Glutamatergic neuron (in vitro differentiated cells): Measurements from ENCODE around the gene NFATC2. TPM values are rescaled to one million over a fixed set of nuclear protein-coding genes. Genes with fewer than 3 reads are reported as not detected.

ENCODE experiments used
- DNase-seq: peaks from one replicate; pipeline ENCODE4 v3.0.0; 2022
- H3K27ac Mint-ChIP-seq: one replicate; pipeline ENCODE4 v1.8.0; 2020; ENCODE audit warnings: mild to moderate bottlenecking, mixed read lengths, inconsistent platforms; ENCODE audit not compliant: unreplicated experiment
- H3K27me3 Mint-ChIP-seq: one replicate; pipeline ENCODE4 v1.8.0; 2020; ENCODE audit warnings: mild to moderate bottlenecking, moderate library complexity, mixed read lengths, inconsistent platforms; ENCODE audit not compliant: unreplicated experiment
- H3K36me3 Mint-ChIP-seq: one replicate; pipeline ENCODE4 v1.8.0; 2020; ENCODE audit warnings: mild to moderate bottlenecking, mixed read lengths, inconsistent platforms; ENCODE audit not compliant: unreplicated experiment
- H3K4me1 Mint-ChIP-seq: one replicate; pipeline ENCODE4 v1.8.0; 2020; ENCODE audit warnings: mild to moderate bottlenecking, low read depth, mixed read lengths, inconsistent platforms; ENCODE audit not compliant: unreplicated experiment
- H3K4me3 Mint-ChIP-seq: one replicate; pipeline ENCODE4 v1.8.0; 2020; ENCODE audit warnings: mild to moderate bottlenecking, mixed read lengths, inconsistent platforms; ENCODE audit not compliant: unreplicated experiment
- H3K9me3 Mint-ChIP-seq: one replicate; pipeline ENCODE4 v1.8.0; 2020; ENCODE audit warnings: mild to moderate bottlenecking, moderate library complexity, mixed read lengths, inconsistent platforms; ENCODE audit not compliant: unreplicated experiment
- CTCF ChIP-seq: fragments of 200-600 bp; sonication (generic); IDR thresholded peaks from one replicate; pipeline ENCODE4 v1.5.0; 2021; ENCODE audit not compliant: partially characterized antibody, unreplicated experiment
- total RNA-seq: library from RNA; stranded (reverse); fragmentation: NEBNext Ultra II Directional; extraction: Animal tissue kit (Norgen Biotek cat#: 25700); gene quantifications from one replicate; pipeline ENCODE4 v1.2.1, GENCODE V29; 2021; ENCODE audit not compliant: unreplicated experiment

Gene NFATC2
- total RNA-seq, 1 donor from 2014 or later = not detected

DNA sequence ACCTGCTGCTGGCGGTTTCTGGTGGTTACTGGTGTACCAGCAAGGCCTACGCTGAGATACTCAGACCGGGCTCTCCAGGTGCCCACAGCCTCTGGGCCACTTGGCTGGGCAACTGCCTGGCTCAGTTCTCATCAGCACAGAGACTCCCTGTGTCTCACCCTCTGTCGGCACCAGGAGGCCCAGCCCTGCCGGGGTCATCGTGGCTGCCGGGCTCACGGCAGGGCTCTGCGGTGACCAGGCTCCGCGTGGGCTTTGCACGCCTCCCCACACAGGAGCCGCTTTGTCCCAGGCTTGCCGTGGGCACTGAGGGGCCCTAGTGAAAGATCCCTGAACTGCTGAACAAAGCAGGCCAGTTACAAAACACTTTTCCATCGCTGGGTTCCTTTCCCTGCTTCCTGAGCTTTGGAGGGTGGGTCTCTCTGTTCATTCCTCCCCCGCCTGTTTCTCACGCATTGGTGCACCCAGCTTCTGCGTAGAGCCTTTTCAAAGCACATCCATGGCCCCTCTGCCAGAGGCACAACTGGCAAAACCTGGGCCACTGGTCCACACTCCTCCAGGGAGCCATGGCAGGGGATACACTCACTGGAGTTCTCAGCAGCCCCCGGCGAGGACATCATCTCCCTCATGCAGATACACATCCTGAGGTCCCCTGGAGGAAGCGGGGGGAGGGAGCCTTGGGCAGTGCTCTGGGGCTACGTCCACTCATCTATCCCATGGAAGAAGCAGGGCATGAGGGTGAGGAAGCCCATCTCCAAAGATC is 117.0 kb downstream of the NFATC2 start:
- peaks cover 2% of the 10 kb centered on the region for H3K27me3 Mint-ChIP-seq
- peaks cover 1% of the 10 kb centered on the region for H3K9me3 Mint-ChIP-seq
- no peak for TF ChIP-seq CTCF
- no peak overlapping the region for H3K27ac Mint-ChIP-seq
- peaks cover 4% of the 10 kb centered on the region for H3K4me1 Mint-ChIP-seq
- no peak for DNase-seq
- no peaks in the 10 kb centered on the region for H3K36me3 Mint-ChIP-seq
- H3K4me3 Mint-ChIP-seq = no peak overlapping the region

- H3K4me3 Mint-ChIP-seq = no peak overlapping the region
- TF ChIP-seq CTCF = no peak
- H3K4me1 Mint-ChIP-seq = no peaks in the 10 kb centered on the region
- no peak overlapping the region for H3K27ac Mint-ChIP-seq
- no peak for DNase-seq
- no peaks in the 10 kb centered on the region for H3K36me3 Mint-ChIP-seq
- peaks cover 2% of the 10 kb centered on the region for H3K27me3 Mint-ChIP-seq
- H3K9me3 Mint-ChIP-seq = peaks cover 2% of the 10 kb centered on the region
Measured at GRCh38 chr20:51424270-51425117, 118.0 kb downstream of the NFATC2 start.

DNA sequence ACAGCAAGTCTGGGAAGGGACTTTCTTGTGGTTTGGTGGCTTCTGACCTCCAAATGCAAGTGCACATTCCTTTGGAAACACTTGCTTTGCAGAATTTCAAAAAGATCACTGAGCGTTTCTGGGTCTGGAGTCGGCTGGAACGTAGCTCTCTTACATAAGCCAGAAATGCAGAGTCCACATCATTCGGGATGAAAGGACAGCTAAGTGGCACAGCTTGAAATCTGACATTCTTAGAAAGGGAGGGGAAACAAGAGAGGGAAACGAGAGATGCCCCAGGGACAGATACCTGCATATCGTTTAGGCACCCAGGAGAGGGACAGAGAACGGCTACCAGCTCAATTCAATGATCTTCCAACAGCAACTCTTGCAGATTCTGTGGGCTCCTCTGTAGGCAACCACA is 118.7 kb downstream of the NFATC2 start:
- Mint-ChIP-seq H3K27me3 (peaks cover 2% of the 10 kb centered on the region), H3K36me3 (no peaks in the 10 kb centered on the region), H3K27ac (no peak overlapping the region), H3K4me1 (no peaks in the 10 kb centered on the region), H3K9me3 (peaks cover 3% of the 10 kb centered on the region), H3K4me3 (no peak overlapping the region)
- DNase-seq = no peak
- no peak for TF ChIP-seq CTCF

DNA sequence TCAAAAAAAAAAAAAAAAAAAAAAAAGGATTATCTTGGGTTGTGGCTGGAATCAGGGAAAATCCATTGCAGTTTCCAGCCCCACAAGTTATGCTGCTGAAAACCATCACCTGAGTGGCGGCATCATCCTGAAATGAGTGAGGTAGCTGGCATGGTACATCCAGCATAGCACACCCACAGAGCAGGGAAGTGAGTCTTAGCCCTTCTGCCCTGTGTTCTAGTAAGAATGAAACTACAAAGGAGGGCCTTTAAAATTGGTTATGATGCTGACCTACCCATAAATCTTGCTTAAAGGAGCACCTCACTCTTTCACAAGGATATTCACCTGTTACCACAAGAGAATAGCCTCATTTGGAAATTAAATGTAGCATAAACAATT is 119.2 kb downstream of the NFATC2 start:
- H3K36me3 Mint-ChIP-seq = no peaks in the 10 kb centered on the region
- H3K27ac Mint-ChIP-seq = no peak overlapping the region
- DNase-seq = no peak
- no peak for TF ChIP-seq CTCF
- H3K9me3 Mint-ChIP-seq = peaks cover 3% of the 10 kb centered on the region
- no peak overlapping the region for H3K4me3 Mint-ChIP-seq
- peaks cover 2% of the 10 kb centered on the region for H3K27me3 Mint-ChIP-seq
- H3K4me1 Mint-ChIP-seq = no peaks in the 10 kb centered on the region
